Measurements from ENCODE around the gene HELZ2. TPM values are rescaled to one million over a fixed set of nuclear protein-coding genes. Genes with fewer than 3 reads are reported as not detected.

HELZ2 gene
- total RNA-seq, 1 donor from 2014 or later, result 188 TPM

DNA sequence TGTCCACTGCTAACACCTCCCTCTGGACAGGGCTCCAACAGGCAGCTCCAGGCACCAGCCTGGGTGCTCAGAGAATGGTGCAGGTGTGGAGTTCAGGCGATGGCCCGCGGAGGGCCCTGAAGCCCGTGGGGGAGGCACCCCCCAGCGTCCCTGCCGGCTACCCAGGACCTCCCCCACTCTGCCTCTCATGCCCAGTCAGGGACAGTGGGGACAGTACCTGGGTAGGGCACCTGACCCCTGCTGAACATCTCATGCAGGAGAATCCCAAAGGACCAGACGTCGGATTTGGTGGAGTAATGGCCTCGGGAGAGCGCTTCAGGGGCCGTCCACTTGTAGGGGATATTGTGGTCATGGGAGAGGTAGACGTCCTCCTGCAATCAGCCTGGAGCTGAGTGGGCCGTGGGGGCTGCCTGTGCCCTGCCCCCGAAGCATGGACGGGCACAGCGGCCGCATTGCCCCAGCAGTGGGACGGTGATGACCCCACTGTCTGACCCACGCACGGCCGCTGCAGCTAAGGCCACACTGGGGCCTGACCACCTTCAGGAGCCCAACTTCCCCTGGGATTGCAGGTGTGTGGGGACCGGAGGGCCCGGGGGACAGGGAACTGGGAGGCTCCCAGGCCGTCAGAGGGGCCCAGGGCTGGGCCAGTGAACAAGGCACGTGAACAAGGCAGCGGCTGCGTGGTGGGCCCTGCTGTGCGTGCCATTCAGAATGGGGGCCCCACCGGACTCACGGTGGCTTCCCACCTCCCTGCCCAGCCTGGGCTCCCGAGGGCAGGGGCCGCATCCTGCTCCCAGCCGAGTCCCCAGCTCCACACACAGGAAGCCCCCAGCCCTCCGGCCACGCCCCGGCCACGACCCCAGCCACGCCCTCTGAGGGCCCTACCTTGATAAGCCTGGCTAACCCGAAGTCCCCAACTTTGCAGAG is 43.9 kb downstream of the HELZ2 start:
- Histone ChIP-seq H3K27ac (ENCODE audit: low read depth, low read length) (no peak overlapping the region), H2AFZ (ENCODE audit: low read depth, low read length) (no peak overlapping the region), H3K4me1 (ENCODE audit: insufficient read depth, low read length) (no peaks in the 10 kb centered on the region), H3K4me2 (ENCODE audit: low read length) (no peak overlapping the region), H4K20me1 (ENCODE audit: insufficient read depth, low read length) (peaks cover 10% of the 10 kb centered on the region), H3K9ac (ENCODE audit: low read length) (no peak overlapping the region), H3K9me3 (ENCODE audit: insufficient read depth, low read depth, low read length) (no peaks in the 10 kb centered on the region), H3K79me2 (ENCODE audit: insufficient read depth, low read length) (no peaks in the 10 kb centered on the region), H3K36me3 (ENCODE audit: insufficient read depth, low read length) (no peaks in the 10 kb centered on the region), H3K27me3 (ENCODE audit: insufficient read depth, low read length) (no peaks in the 10 kb centered on the region), H3K4me3 (ENCODE audit: insufficient read depth, low read depth, low read length) (no peak overlapping the region)
- H3K9me3 Mint-ChIP-seq (ENCODE audit: unreplicated experiment), result no peaks in the 10 kb centered on the region
- H3K36me3 Mint-ChIP-seq (ENCODE audit: low read depth, unreplicated experiment), result no peaks in the 10 kb centered on the region
- H3K27ac Mint-ChIP-seq (ENCODE audit: unreplicated experiment), result no peak overlapping the region
- H3K4me3 Mint-ChIP-seq (ENCODE audit: unreplicated experiment), result no peak overlapping the region
- H3K27me3 Mint-ChIP-seq (ENCODE audit: low read depth, unreplicated experiment), result no peaks in the 10 kb centered on the region
- no peaks in the 10 kb centered on the region for H3K4me1 Mint-ChIP-seq (ENCODE audit: low read depth, unreplicated experiment)
- FAIRE-seq (no peak), DNase-seq (ENCODE audit: low read depth) (no peak)
- TF ChIP-seq, protein P1, sequence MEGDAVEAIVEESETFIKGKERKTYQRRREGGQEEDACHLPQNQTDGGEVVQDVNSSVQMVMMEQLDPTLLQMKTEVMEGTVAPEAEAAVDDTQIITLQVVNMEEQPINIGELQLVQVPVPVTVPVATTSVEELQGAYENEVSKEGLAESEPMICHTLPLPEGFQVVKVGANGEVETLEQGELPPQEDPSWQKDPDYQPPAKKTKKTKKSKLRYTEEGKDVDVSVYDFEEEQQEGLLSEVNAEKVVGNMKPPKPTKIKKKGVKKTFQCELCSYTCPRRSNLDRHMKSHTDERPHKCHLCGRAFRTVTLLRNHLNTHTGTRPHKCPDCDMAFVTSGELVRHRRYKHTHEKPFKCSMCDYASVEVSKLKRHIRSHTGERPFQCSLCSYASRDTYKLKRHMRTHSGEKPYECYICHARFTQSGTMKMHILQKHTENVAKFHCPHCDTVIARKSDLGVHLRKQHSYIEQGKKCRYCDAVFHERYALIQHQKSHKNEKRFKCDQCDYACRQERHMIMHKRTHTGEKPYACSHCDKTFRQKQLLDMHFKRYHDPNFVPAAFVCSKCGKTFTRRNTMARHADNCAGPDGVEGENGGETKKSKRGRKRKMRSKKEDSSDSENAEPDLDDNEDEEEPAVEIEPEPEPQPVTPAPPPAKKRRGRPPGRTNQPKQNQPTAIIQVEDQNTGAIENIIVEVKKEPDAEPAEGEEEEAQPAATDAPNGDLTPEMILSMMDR (IDR thresholded peaks at IDR 0.05; ENCODE audit: insufficient read depth, low read depth, low read length), result no peak
- TF ChIP-seq EZH2 (IDR thresholded peaks at IDR 0.05; ENCODE audit: insufficient read depth, low read length), result no peak

DNA sequence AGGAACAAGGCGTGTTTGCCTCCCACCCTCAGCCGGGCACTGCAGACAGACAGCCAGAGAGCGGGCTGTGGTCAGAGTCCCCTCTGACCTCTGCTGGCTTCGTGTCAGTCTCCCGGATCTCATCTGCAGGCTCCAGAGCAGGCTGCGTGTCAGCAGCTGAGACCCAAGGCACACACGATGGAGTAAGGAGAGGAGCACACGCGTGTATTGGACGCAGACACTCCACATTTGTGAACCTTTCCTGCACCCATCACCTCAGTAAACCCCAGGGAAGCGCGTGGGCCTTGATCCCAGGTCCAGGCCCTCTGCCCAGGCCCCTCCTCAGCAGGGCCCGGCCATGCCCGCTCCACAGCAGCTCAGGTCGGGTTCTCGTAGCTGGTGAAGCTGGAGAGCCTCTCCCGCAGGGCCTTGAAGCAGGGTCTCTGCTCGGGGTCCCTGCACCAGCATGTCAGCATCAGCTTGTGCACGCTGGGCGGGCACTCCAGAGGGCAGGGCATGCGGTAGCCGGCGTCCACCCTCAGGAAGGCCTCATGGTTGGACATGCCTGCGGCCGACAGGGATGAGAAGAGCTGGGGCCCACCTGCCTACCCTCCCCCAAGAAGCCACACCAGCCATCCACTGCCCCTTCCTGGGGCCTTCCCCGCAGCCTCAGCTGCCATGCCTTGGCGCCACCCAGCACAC is 44.7 kb downstream of the HELZ2 start:
- Histone ChIP-seq H3K4me2 (ENCODE audit: low read length) (no peak overlapping the region), H2AFZ (ENCODE audit: low read depth, low read length) (no peak overlapping the region), H4K20me1 (ENCODE audit: insufficient read depth, low read length) (peaks cover 18% of the 10 kb centered on the region), H3K9ac (ENCODE audit: low read length) (no peak overlapping the region), H3K4me3 (ENCODE audit: insufficient read depth, low read depth, low read length) (no peak overlapping the region), H3K79me2 (ENCODE audit: insufficient read depth, low read length) (no peaks in the 10 kb centered on the region), H3K27me3 (ENCODE audit: insufficient read depth, low read length) (no peaks in the 10 kb centered on the region), H3K4me1 (ENCODE audit: insufficient read depth, low read length) (no peaks in the 10 kb centered on the region), H3K9me3 (ENCODE audit: insufficient read depth, low read depth, low read length) (no peaks in the 10 kb centered on the region), H3K36me3 (ENCODE audit: insufficient read depth, low read length) (no peaks in the 10 kb centered on the region), H3K27ac (ENCODE audit: low read depth, low read length) (no peak overlapping the region)
- Mint-ChIP-seq H3K27me3 (ENCODE audit: low read depth, unreplicated experiment) (no peaks in the 10 kb centered on the region), H3K9me3 (ENCODE audit: unreplicated experiment) (no peaks in the 10 kb centered on the region), H3K36me3 (ENCODE audit: low read depth, unreplicated experiment) (peaks cover 7% of the 10 kb centered on the region), H3K27ac (ENCODE audit: unreplicated experiment) (no peak overlapping the region), H3K4me3 (ENCODE audit: unreplicated experiment) (no peak overlapping the region), H3K4me1 (ENCODE audit: low read depth, unreplicated experiment) (no peaks in the 10 kb centered on the region)
- TF ChIP-seq, protein P1 (IDR thresholded peaks at IDR 0.05; ENCODE audit: insufficient read depth, low read depth, low read length), result no peak
- no peak for TF ChIP-seq EZH2 (IDR thresholded peaks at IDR 0.05; ENCODE audit: insufficient read depth, low read length)
- FAIRE-seq (no peak), DNase-seq (ENCODE audit: low read depth) (no peak)
